ENCODE data around the gene GTF2F1.
"Not testable (repeated sequence)": the region's sequence is repeated elsewhere in the genome, so short reads cannot be mapped to it uniquely, and the experiment has no call there.

The GTF2F1 gene

DNA sequence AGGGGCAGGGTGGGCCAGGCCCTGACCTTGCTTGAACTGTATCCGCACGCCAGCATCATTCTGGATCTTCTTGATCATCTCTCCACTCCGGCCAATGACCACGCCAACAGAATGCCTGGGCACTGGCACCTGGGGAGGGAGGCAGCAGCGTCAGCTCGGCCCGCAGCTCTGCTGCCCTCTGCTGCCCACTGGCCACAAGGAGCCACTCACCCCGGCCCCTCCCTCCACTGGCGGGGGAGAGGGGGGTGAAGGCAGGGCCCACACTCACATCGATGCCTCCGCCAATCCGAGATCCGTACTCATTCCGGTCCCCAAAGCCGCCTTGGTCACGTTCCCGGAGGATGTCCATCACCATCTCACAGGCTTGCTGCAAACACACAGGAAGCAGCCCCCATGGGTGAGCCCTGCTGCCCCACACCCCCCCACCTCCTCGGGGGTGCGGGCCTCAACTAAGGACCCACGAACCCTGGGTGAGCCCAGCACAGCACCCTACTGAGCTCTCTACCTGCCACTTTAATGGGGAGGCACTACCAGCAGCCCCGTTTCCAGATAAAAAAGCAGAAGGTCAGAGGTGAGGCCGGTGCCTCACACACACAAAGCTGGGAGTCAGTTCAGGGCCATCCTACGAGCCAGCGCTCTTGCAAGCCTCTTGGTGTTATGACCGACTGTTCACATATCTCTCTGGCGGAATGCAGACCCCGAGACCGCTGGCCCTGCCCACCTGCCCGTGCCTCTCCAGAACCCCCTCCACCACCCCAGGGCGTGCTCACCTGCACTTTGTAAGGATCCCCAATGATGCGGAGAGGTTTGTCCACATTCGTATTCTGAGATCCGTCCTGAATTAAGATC is 25.0 kb upstream of the GTF2F1 start:
- DNase-seq (ENCODE audit: low spot score), result no peak

DNA sequence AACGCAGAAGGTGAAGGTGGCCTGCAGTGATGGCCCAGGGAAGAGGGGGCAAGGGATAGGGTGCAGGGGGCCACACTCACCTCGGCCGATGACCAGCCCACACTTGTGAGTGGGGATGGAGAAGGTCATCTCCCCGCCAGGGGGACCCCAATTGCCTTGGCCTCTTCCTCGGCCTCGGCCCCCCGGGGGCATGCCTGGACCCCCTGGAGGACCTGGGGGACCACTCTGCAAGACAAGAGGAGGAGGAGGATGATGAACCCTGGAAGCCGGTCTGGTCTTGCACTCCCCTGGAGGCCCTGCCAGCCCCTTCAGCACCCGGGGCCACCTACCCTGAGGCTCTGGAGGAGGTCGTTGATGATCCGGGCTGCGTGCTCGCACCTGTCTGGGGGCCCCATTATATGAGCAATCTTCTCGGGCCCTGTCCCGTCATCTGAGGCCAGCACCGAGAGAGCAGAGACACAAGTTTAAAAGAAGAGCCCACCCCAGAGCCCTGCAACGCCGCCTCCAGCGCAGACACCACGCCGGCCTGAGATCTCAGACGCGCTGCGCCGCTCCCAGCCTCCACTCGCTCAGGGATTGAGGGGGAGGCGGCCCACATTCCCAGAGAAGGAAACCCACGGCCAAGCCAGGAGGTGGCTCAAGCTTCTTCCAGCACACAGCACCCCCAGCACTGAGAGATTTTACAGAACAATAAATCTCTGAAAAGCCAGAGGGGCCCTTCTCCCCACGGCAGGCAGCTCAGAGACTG is 23.9 kb upstream of the GTF2F1 start:
- no peak for DNase-seq (ENCODE audit: low spot score)

DNA sequence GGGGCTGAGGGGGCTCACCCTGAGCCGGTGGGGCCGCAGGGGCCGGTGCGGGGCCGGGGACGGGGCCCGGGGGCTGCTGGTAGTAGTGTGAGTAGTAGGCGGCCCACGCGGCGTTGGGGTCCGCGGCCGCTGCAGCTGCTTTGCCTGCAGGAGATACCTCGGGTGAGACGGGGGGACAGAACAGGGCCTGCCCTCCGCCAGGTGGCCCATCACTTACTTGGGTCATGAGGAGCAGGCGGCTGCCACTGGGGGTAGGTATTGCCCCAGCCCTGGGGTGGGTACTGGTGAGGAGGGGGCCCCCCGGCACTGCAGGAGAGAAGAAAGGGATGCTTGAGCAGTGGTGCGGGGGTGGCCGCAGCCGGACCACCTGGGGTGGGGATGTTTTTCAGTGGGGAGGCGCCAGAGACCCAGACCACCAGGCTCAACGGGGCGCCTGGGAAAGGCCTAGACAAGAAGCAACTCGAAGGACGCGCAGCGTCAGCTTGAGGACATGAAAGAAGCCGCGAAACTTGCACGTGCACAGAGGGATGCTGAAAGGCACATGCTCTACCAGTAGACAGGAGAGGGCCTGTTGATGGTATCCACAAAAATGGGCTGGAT is 22.7 kb upstream of the GTF2F1 start:
- DNase-seq (ENCODE audit: low spot score), result no peak

DNA sequence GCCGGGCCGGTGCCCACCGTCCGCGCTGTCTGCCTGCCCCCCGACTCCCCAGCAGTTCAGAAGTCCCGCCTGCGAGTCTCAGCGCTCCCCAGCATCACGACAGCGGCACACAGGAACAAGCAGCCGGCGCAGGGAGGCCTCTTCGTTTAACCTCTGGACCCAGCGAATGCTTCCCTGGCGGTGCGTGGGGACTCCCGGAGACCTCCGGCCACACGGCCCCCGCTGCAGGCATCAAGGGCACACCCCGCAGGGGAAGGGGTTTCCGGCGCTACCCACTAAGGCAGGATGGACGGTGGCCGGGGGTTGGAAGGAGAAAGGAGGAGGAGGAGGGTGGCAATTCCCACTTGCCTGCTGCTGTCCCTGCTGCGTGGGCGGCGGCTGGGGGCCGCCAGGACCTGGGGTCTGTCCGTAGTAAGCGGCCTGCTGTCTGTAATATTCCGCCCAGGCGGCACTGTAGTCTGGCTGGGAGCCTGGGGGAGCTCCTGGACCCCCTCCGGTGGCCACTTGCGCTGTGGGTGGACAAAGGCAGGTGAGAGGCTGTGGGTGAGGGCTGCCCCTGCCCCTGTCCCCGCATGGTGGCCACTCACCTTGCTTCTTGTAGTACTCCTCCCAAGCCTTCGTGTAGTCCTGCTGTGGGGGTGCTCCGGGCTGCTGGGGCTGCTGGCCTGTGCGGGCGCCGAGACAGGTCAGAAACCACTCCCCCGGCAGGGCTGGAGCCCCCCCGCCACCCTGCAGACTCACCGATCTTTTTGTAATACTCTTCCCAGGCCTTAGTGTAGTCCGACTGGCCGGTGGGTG is 22.0 kb upstream of the GTF2F1 start:
- DNase-seq (ENCODE audit: low spot score), result no peak

DNA sequence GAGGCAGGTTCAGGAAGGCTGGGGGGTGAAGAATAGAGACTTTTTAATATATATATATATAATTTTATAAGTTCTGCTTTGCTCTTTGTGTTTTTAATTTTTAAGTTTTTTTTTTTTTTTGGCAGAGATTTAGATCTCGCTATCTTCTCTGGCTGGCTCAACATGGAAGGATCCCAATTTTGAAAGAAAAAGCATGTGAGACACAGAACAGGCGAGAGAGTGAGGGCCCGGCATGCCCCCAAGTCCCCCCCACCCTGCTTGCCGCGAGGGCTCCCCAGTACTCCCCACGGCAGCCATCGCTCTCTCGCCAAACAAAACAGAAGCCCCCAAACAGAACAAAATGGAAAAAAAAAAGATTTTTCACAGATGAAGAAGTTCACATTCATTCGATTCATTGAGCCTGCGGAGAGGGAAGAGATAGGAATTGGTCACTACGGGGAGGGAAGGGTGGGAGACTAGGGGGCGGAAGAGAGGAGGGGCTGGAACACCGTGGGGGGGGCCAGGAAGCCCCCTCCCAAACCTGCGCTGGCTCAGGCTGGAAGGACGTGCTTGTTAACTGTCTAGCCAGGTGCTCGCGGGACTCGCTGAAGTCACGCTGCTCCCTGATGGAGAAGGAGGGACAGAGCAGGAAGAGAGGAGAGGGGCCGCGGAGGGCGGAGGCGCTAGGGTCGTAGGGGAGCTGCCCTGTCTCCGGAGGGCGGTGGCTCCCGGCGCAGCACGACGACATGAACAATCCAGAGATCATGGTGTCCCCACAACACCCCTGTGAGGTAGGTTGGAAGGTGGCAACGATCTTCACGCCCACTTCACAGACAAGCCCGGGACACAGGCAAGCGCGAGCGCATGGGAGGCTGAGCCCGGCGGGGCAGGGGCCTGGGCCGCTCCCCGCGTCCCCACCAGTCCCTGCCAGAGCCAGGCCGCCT is 21.0 kb upstream of the GTF2F1 start:
- DNase-seq (ENCODE audit: low spot score), result no peak

DNA sequence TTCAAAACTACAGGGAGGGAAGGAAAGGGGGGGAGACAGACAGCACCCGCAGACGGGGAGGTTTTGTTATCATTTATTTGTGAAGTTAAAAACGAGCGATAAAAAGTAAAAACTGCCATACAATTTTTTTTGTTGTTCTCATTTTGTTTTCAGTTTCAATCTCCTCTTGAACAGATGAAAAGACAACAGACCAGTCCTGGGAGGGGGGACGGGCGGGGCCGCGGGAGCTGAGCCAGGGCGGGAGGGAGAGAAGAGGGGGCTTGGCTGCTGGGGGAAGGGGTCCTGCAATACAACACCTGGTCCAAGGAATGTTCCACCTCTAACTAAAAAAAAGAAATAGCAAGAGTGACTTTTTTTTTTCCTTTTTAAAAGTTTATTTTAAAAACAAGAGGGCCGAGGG is 20.3 kb upstream of the GTF2F1 start:
- DNase-seq (ENCODE audit: low spot score), result no peak

DNA sequence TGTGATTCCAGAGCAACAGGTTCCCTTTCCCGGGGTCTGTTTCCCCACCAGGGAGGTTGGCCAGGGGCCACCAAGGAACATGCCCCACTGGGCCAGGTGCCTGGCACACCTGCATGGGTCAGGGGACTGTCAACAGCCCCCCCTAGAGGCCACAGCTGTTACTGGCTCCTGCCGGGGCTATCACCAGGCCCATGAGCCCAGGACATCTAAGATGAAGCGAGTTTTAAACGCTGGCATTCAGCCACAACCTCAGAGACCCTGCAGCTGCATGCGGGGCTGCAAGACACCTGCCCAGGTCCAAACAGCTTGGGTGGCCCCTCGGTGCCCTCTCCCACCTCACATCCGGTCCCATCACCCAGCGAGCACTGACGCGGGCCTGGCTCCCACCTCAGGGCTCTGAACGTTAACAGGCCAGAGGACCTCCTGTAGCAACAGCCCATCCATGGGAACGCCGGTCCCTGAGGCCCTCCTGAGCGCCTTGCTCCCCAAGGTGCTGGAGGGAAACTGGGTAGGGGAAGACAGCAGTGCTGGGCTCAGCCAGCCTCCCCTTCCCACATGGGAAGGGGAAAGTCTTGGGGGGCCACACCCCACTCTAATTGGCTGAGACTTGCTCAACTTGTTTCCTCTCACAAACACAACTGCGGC is 19.6 kb upstream of the GTF2F1 start:
- DNase-seq (ENCODE audit: low spot score), result peak; percentile 40

DNA sequence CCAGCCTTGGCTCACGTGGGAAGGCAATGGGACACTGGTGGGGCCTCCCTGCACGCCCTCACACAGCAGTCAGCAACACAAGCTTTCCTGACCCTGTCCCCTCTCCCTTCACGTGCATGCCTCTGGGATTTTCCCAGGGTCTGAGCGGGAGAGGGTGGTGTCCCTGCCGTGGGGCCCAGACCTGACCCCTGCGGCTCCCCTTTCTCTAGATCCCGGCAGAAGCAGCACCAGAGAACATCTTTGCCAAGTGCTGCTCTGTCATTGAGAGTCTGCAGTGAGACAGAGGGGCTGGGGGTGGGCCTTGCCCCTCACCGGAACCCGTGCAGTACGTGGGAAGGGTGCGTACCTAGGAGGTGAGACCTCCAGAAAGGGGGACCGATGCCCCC is 19.1 kb upstream of the GTF2F1 start:
- no peak for DNase-seq (ENCODE audit: low spot score)

DNA sequence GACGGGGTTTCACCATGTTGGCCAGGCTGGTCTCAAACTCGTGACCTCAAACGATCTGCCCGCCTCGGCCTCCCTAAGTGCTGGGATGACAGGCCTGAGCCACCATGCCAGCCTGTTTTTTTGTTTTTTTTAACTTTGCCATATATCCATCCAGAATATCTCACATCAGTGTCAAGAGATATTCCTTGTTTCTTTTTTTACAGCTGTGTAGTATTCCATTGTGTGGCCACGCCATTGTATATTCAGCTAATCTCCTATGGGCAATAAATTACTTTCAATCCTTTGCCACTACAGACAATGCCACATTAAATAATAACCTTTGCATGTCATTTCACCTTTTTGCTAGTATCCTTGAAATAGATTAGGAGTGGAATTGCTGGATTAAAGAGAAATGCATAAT is 16.4 kb upstream of the GTF2F1 start:
- DNase-seq (ENCODE audit: low spot score), result no peak

DNA sequence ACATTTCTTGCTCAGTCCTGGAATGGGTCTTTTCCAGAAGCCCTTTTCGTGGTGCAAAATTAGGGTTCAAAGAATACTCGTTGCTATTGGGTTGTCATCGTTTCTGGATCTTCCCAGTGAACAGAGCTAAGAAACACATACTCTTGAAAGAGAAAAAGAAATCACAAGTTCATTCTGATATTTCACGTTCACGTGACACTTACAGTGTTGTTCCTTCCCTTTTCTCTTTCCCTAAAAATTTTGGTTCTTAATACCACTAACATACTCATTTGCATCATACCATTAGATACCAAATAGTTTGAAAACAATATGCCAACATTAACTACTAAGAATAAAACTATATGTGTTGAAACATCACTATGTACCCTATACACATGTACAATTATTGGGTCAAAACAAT is 13.4 kb upstream of the GTF2F1 start:
- DNase-seq (ENCODE audit: low spot score), result no peak

DNA sequence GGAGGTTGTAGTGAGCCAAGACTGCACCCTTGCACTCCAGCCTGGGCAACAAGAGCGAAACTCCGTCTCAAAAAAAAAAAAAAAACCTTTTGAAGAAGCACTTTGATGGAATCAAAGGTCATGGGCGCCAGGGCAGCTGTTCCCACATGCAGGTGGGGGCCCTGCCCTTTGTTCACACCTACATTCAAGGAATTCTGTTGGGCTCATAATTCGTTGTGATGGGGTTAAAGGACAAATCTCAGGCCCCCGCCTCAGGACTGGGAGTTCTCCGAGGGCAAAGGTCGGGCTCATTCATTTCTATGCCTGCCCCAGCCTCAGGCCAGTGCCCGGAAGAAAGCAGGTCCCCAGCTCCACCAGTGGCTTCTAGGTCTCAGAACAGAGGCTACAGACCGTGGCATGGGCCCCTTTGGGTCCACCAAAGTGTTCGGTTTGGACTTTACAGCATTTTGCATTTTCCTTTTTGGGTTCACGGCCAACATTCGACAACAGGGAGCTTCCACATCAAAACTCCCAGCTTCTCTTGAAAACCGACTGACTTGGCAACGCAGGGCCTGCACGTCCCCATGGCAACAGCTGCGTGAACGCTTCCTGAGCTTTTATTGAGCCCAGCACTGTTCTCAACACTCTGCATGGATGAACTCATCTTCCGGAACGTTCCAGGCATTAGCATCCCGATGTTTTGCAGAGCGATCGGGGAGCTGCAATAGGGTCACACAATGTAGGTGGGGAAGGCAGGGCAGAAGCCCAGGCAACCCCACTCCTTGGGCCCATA is 10.1 kb upstream of the GTF2F1 start:
- no peak for DNase-seq (ENCODE audit: low spot score)

DNA sequence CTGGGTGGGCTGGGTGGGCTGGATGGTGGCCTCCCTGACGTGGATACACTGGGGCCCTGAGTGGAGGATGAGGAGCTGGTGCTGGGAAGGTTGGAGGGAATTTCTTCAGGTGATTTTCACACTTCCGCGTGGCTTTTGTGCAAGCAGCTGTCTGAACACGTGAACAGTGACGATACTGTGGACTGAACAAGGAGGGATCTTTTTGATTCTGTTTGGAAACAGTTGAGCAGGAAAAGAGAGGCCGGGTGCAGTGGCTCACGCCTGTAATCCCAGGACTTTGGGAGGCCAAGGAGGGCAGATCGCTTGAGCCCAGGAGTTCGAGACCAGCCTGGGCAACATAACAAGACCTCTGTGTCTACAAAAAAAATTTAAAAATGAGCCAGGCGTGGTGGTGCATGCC is 9.1 kb upstream of the GTF2F1 start:
- DNase-seq (ENCODE audit: low spot score), result no peak

DNA sequence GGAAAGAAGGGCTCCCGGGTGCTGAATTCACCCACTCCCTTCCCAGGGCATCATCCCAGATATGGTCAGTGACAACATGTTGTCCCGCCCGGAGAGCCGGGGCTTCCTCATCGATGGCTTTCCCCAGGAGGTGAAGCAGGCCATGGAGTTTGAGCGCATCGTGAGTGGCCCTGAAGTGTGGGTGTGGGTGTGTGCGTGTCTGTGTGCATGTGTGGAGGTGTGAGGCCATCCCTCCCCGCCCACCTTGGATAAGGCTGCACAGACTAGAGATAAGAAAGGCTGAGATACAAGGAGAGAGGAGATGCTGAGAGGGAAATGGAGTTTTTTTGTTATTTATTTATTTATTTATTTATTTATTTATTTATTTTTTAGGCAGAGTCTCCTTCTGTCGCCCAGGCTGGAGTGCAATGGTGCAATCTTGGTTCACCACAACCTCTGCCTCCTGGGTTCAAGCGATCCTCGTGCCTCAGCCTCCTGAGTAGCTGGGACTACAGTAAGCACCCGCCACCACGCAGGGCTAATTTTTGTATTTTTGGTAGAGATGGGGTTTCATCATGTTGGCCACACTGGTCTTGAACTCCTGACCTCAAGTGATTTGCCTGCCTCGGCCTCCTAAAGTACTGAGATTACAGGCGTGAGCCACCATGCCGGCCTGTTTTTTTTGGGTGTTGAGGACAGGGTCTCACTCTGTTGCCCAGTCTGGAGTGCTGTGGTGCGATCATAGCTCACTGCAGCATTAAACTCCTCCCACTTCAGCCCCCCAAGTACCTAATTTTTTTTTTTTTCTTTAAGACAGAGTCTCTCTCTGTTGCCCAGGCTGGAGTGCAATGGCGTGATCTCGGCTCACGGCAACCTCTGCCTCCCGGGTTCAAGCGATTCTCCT is 7.3 kb upstream of the GTF2F1 start:
- DNase-seq (ENCODE audit: low spot score), result not testable (repeated sequence)

DNA sequence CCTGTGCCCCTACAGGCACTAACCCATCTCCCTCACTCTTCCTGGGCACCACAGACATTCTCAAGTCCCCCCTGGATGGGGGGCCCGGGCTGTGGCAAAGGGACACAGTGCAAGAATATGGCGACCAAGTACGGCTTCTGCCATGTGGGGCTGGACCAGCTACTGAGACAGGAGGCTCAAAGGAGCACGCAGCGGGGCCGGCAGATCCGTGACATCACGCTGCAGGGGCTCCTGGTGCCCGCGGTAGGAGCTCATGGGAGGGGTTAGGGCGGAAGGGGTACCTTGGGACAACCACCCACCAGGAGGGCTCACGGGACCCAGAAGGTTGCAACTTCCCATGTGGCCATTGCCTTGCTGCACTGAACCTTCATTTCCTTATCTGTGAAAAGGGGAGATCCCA is 3.3 kb upstream of the GTF2F1 start:
- no peak for DNase-seq (ENCODE audit: low spot score)

DNA sequence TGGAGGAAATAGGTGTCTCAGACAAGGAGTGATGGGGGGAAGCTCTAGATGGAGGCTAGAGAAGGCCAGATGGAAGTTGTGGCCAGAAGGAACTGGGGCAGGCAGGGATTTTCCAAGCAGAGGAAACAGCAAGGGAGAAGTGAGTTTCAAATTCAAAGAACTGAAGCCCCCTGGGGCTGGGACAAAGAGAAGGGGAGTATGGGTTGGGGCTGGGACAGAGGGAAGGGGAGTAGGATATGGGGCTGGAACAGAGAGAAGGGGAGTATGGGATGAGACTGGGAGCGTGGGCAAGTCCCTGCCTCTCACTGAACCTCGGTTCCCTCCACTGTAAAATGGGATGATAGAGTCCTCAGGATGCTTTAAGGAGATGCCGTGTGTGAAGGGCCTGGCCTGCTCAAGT is 1.9 kb upstream of the GTF2F1 start:
- DNase-seq (ENCODE audit: low spot score), result no peak

DNA sequence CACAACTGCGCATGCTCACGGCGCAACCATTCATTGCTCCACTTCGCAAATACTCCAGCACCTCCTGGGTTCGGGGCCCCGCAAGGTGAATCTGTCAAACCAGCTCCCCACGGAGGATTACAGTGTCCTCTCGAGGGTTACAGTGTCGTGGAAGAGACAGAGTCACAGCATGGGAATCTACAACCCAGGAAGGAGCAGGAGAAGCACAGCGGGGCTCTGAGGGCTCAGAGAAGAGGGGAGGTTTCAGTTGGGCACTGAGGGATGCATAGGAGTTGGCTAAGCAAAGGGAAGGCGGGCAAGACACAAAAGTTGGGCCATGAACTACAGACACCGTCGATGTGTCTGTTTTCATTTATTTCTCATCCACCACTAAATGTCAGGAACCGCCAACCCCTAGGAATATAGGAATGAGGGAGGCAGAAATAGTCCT is 1.0 kb upstream of the GTF2F1 start:
- peak; percentile 78 for DNase-seq (ENCODE audit: low spot score)

DNA sequence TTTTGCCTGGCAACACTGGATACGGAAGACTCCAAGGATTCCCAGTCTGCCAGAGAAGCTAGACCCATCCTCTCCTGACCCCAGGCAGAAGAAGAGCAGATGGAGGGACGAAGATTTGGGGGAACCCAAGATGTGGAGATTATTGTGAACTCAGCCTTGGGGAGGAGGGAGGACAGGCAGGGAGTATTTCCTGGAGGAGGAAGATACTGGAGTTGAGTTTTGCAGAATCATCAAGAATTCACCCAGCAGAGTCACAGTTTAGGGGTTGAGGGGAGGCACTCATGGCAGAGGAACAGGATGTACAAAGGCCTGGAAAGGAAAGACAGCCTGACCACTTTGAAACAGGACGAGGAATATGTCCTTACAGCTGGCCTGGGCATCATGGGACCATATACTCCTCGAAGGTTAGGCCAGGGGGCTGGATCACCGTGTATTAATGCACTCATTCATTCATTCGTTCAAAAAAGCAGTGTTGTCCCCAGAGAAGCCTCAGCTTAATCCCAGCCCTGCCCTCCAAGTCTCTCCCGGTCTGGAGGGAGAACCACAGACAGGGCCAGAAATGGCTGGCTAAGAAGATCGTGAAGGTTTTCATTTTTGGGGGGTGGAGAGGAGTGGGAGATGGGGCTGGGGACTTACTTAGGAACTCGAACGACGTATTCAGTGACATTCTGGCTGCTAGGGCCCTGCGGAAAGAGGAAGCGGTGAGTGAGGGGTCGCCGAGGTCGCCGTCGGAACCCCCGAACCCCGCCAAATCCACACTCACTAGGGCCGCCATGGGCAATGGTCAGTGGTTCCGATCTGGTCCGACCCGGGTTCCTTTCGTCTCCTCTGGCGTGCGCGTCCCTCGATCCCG is 517 bp downstream of the GTF2F1 start:
- DNase-seq (ENCODE audit: low spot score), result no peak

DNA sequence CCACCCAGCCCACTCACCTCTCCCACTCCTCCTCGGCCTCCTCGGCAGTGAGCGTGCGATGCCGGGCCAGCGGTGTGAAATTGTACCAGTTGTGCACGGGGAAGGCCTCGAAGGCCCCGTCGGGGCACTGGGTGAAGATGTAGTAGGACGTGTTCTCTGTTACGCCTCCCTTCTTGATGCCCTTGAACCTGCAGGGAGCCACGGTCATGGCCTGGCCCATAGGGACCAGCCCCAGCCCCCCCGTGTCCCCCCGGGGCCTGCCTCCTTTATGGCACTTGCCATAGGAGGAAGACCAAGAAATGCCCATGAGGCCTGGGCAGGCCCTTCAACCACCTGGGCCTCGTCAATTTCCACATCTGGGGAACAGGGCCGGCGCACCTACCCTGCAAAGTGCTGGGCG is 5.6 kb downstream of the GTF2F1 start:
- DNase-seq (ENCODE audit: low spot score), result no peak
